Endothelial cell of umbilical vein (primary cell): ENCODE data around the gene LIPE. TPM values are rescaled to one million over a fixed set of nuclear protein-coding genes. Genes with fewer than 3 reads are reported as not detected.

Source experiments
- BruUV-seq: library from RNA; stranded (reverse); fragments of 400-500 nt; replicated peaks from 2 replicates; lab custom pipeline; 2021; lab: Mats Ljungman, UMichigan
- CTCF ChIA-PET: fragments of 300-600, 350-600 bp; sonication (Branson Sonifier 250); formaldehyde crosslinking; loops from one replicate; lab custom pipeline; 2021; ENCODE audit warnings: antibody characterized with exemption, inconsistent platforms; lab: Charles Lee
- POLR2A ChIA-PET: fragments of 300-600, 350-600 bp; sonication (Branson Sonifier 250); formaldehyde crosslinking; loops from one replicate; lab custom pipeline; 2021; ENCODE audit warnings: antibody characterized with exemption, inconsistent platforms; lab: Charles Lee
- DNase-seq: peaks from one replicate; pipeline ENCODE4 v3.0.0-alpha.2; 2011; ENCODE audit warnings: low read depth, low spot score
- FAIRE-seq: peaks from 2 replicates; lab custom pipeline; 2011; peaks lifted over from hg19 to GRCh38; lab: Jason Lieb, UNC
- H2AFZ ChIP-seq: 2 replicates; pipeline ENCODE4 v1.6.0; 2012; ENCODE audit warnings: low read depth, low read length, control low read depth, inconsistent platforms
- H3K27ac ChIP-seq: 2 replicates; pipeline ENCODE4 v1.5.1; 2011; ENCODE audit warnings: low read depth, mild to moderate bottlenecking, control low read depth, low read length, moderate library complexity; ENCODE audit not compliant: insufficient read depth
- H3K27me3 ChIP-seq, 2 experiments: 2 replicates each; pipeline versions ENCODE4 v1.6.0 to v1.6.1; 2011; ENCODE audit warnings: low read length in 2 of 2, mixed read lengths in 1 of 2; ENCODE audit not compliant: control insufficient read depth in 2 of 2, insufficient read depth in 2 of 2
- H3K36me3 ChIP-seq, 2 experiments: 2 replicates in 1 of 2; 3 replicates in 1 of 2; pipeline ENCODE4 v1.5.1; 2011; ENCODE audit warnings: low read length in 2 of 2, mild to moderate bottlenecking in 1 of 2, moderate library complexity in 1 of 2; ENCODE audit not compliant: control insufficient read depth in 2 of 2, insufficient read depth in 2 of 2; ENCODE audit errors: extremely low read depth in 1 of 2
- H3K4me1 ChIP-seq: 3 replicates; pipeline ENCODE4 v1.5.1; 2011; ENCODE audit warnings: mild to moderate bottlenecking, low read length; ENCODE audit not compliant: control insufficient read depth, insufficient read depth; ENCODE audit errors: extremely low read depth
- H3K4me2 ChIP-seq: 2 replicates; pipeline ENCODE4 v1.6.1; 2011; ENCODE audit warnings: low read length, control low read depth, mixed read lengths; ENCODE audit not compliant: insufficient read depth
- H3K4me3 ChIP-seq, 3 experiments: fragments of 200-600 bp in 1 of 3; sonication (generic), shearing (Covaris generic) in 1 of 3; replicated peaks in 1 of 3; 2 replicates each; pipeline ENCODE4 v1.5.1; 2011 to 2016; ENCODE audit warnings: control low read depth in 3 of 3, low read length in 3 of 3, mild to moderate bottlenecking in 2 of 3, inconsistent platforms in 1 of 3, low read depth in 1 of 3, moderate library complexity in 1 of 3; ENCODE audit not compliant: insufficient read depth in 1 of 3
- H3K79me2 ChIP-seq: 2 replicates; pipeline ENCODE4 v1.6.0; 2012; ENCODE audit warnings: low read length, inconsistent platforms; ENCODE audit not compliant: control insufficient read depth, insufficient read depth
- H3K9ac ChIP-seq: replicated peaks from 2 replicates; pipeline ENCODE3; 2011; ENCODE audit warnings: low read length, control low read depth; ENCODE audit not compliant: insufficient read depth; ENCODE audit errors: extremely low read depth
- H3K9me1 ChIP-seq: replicated peaks from 3 replicates; pipeline ENCODE4 v1.6.0; 2011; ENCODE audit warnings: mild to moderate bottlenecking, low read length; ENCODE audit not compliant: control insufficient read depth, insufficient read depth; ENCODE audit errors: extremely low read depth
- H3K9me3 ChIP-seq: replicated peaks from 2 replicates; pipeline ENCODE4 v1.5.1; 2012; ENCODE audit warnings: low read length, inconsistent platforms; ENCODE audit not compliant: control insufficient read depth, insufficient read depth
- H4K20me1 ChIP-seq: replicated peaks from 2 replicates; pipeline ENCODE3; 2011; ENCODE audit warnings: mild to moderate bottlenecking, low read length; ENCODE audit not compliant: control insufficient read depth, insufficient read depth; ENCODE audit errors: extremely low read depth
- CTCF ChIP-seq, 2 donors: IDR thresholded peaks; 1 replicate in 1 of 2; 2 replicates in 1 of 2; pipeline ENCODE4 v1.5.1; 2011; ENCODE audit warnings: low read length in 2 of 2, mild to moderate bottlenecking in 2 of 2, moderate library complexity in 2 of 2, control low read depth in 1 of 2, inconsistent platforms in 1 of 2, low read depth in 1 of 2; ENCODE audit not compliant: insufficient read depth in 1 of 2; ENCODE audit errors: extremely low read depth in 1 of 2
- EZH2 ChIP-seq: IDR thresholded peaks from 2 replicates; pipeline ENCODE4 v1.6.1; 2012; ENCODE audit warnings: borderline replicate concordance, low read depth, mild to moderate bottlenecking, moderate library complexity, low read length, inconsistent platforms; ENCODE audit not compliant: severe bottlenecking
- FOS ChIP-seq: IDR thresholded peaks from 2 replicates; pipeline ENCODE4 v1.6.1; 2011; ENCODE audit warnings: mild to moderate bottlenecking, low read length, moderate library complexity, borderline replicate concordance; ENCODE audit not compliant: insufficient read depth
- GATA2 ChIP-seq: IDR thresholded peaks from 2 replicates; pipeline ENCODE4 v1.7.0; 2011; ENCODE audit warnings: low read depth, mild to moderate bottlenecking, moderate library complexity, mixed read lengths, low read length; ENCODE audit not compliant: insufficient read length, insufficient read depth
- JUN ChIP-seq: IDR thresholded peaks from 2 replicates; pipeline ENCODE4 v1.6.1; 2011; ENCODE audit warnings: borderline replicate concordance, low read depth; ENCODE audit not compliant: insufficient read length, insufficient read depth
- MAX ChIP-seq: IDR thresholded peaks from 2 replicates; pipeline ENCODE4 v1.6.1; 2011; ENCODE audit not compliant: insufficient read depth, insufficient read length
- MYC ChIP-seq: IDR thresholded peaks from one replicate; pipeline ENCODE4 v1.6.1; 2011; ENCODE audit warnings: mild to moderate bottlenecking, low read depth, low read length
- POLR2A ChIP-seq: IDR thresholded peaks from 2 replicates; pipeline ENCODE4 v1.6.1; 2012; ENCODE audit warnings: low read depth, mild to moderate bottlenecking, control low read depth, low read length
- POLR2AphosphoS5 ChIP-seq: IDR thresholded peaks from 2 replicates; pipeline ENCODE4 v1.6.1; 2012; ENCODE audit warnings: low read depth, mild to moderate bottlenecking, control low read depth, low read length, moderate library complexity; ENCODE audit not compliant: insufficient read depth
- dilution Hi-C: fragments of 300-500 bp; cut with MboI; formaldehyde crosslinking; loops from one replicate; pipeline ENCODE4 v1.15.0; 2019; ENCODE audit warnings: low sequenced_read_pairs; ENCODE audit not compliant: extremely low pct_ligation_motif_present
- intact Hi-C: fragments of 100-400 bp; cut with micrococcal nuclease; formaldehyde crosslinking; loops from one replicate; pipeline ENCODE4 v1.10.0; 2022
- polyA plus RNA-seq, 4 experiments: library from polyadenylated mRNA; depleted of rRNA in 3 of 4; stranded (reverse) in 3 of 4; unstranded in 1 of 4; fragments of >200 nt; gene quantifications; 2 replicates each; pipeline versions ENCODE4 v1.2.1 to v1.2.3, GENCODE V29; 2011 to 2012; ENCODE audit warnings: missing spikeins in 1 of 4
- total RNA-seq: library from RNA; stranded (reverse); gene quantifications from 2 replicates; pipeline ENCODE4 v1.2.3, GENCODE V29; 2021

Gene LIPE
- total and polyA plus RNA-seq, 2 donors (not counting 3 experiments of a cell fraction or from before 2014, with no cell fraction given), result 3.8 to 13.5 TPM

GRCh38 chr19:42376177-42376555, 51.0 kb downstream of the LIPE start:
- dilution Hi-C loops, result no loop called here
- no peaks in the 10 kb centered on the region for H4K20me1 ChIP-seq
- POLR2A ChIA-PET, result no interaction called here

More at GRCh38 chr19:42376177-42376555, 51.0 kb downstream of the LIPE start:
- DNase-seq (no peak), FAIRE-seq (no peak)
- no peak overlapping the region for H3K4me2 ChIP-seq
- peaks cover 0 to 4% of the 10 kb centered on the region in 2 experiments for H3K36me3 ChIP-seq
- H2AFZ ChIP-seq, result no peak overlapping the region
- no peaks in the 10 kb centered on the region for H3K79me2 ChIP-seq
- no peaks in the 10 kb centered on the region for H3K4me1 ChIP-seq
- intact Hi-C loops, result no loop called here
- TF ChIP-seq POLR2AphosphoS5 (no peak), POLR2A (no peak), MYC (no peak), CTCF (IDR thresholded peaks at IDR 0.05; ENCODE audit: extremely low read depth in 1 of 2, insufficient read depth in 1 of 2, low read depth in 1 of 2, low read length in 2 of 2) (no peak), FOS (no peak), GATA2 (no peak), MAX (no peak), JUN (no peak), EZH2 (no peak)
- BruUV-seq, result no TSS peak
- H3K4me3 ChIP-seq, result no peak overlapping the region
- no peak overlapping the region for H3K27ac ChIP-seq
- no peaks in the 10 kb centered on the region for H3K9me3 ChIP-seq
- no peak overlapping the region for H3K9ac ChIP-seq
- CTCF ChIA-PET, result no interaction called here
- no peaks in the 10 kb centered on the region for H3K27me3 ChIP-seq
- H3K9me1 ChIP-seq, result no peaks in the 10 kb centered on the region
